GM21825 (cell line): ENCODE measurements around the gene MTERF2.
"Not testable (repeated sequence)": the region's sequence is repeated elsewhere in the genome, so short reads cannot be mapped to it uniquely, and the experiment has no call there.

Experiments
- ATAC-seq: cut with Tn5 transposase; IDR thresholded peaks from one replicate; pipeline ENCODE4 v1.9.1; 2021; ENCODE audit warnings: mild to moderate bottlenecking, moderate library complexity; ENCODE audit not compliant: unreplicated experiment

The MTERF2 gene, protein sequence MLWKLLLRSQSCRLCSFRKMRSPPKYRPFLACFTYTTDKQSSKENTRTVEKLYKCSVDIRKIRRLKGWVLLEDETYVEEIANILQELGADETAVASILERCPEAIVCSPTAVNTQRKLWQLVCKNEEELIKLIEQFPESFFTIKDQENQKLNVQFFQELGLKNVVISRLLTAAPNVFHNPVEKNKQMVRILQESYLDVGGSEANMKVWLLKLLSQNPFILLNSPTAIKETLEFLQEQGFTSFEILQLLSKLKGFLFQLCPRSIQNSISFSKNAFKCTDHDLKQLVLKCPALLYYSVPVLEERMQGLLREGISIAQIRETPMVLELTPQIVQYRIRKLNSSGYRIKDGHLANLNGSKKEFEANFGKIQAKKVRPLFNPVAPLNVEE

GRCh38 chr12:106986625-106987389 lies at the start of gene MTERF2:
TSS of gene MTERF2 (minus strand) at chr12:106987146. CDS start at chr12:106978714, 8,432 bp downstream.
- ATAC-seq, result peak; percentile 94

GRCh38 chr12:107035733-107036132 lies 48.8 kb upstream of the MTERF2 start:
- ATAC-seq, result no peak

GRCh38 chr12:107033758-107034739 lies 47.1 kb upstream of the MTERF2 start:
- no peak for ATAC-seq

- no peak for ATAC-seq
These were observed 45.3 kb upstream of the MTERF2 start for GRCh38 chr12:107032266-107032665.

- no peak for ATAC-seq
These were observed 44.1 kb upstream of the MTERF2 start for GRCh38 chr12:107031061-107031460.

DNA sequence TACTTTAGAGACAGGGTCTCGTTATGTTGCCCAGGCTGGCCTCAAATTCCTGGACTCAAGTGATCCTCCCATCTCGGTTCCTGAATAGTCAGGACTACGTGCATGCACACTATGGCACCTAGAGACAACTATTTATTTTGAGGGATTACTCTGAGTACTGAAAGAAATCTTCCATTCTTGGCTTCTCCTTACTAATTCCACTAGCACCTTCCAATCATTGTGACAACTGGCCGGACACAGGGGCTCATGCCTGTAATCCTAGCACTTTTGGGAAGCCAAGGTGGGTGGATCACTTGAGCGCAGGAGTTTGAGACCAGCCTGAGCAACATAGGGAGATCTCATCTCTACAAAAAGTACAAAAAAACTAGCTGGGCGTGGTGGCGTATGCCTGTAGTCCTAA lies 42.1 kb upstream of the MTERF2 start:
- ATAC-seq, result no peak

DNA sequence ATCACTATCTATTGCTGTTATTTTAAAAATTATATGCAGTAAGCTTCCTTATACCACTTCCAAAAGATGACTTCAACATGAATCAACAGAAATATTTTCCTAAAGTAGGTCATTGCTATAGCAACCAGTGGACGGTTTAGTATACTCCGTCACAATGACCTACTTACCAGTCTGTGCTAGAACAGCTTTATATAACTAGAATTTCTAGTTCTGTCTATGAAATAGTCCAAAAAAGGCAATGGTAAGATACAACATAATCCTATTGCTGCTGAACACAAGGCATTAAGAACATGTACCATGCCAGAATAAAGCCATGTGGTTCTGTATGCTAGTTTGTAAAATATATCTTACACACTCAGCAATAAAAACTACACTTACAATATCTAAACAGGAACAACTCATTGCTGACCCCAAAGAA lies 40.7 kb upstream of the MTERF2 start:
- no peak for ATAC-seq

- no peak for ATAC-seq
These were observed 40.1 kb upstream of the MTERF2 start for GRCh38 chr12:107026806-107027635.

- ATAC-seq, result not testable (repeated sequence)
These were observed 39.4 kb upstream of the MTERF2 start for GRCh38 chr12:107026356-107026755.

DNA sequence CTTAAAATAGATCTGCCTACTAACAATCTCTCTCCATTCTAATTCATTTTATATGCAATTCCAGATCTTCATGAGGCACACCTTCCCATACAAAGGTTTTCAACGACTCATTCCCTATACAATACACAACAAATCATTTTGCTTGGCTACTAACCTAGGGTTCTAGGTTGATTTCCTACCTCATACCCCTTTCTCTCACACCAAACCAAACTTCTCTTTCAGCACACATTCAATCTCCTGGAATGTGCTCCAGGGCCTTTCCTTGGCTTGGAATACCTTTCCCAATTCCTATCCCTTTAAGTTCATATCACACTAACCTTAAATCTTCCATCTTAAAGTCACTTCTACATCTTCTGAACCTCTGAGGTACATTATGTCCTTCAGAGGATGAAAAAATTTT lies 38.7 kb upstream of the MTERF2 start:
- ATAC-seq, result no peak

DNA sequence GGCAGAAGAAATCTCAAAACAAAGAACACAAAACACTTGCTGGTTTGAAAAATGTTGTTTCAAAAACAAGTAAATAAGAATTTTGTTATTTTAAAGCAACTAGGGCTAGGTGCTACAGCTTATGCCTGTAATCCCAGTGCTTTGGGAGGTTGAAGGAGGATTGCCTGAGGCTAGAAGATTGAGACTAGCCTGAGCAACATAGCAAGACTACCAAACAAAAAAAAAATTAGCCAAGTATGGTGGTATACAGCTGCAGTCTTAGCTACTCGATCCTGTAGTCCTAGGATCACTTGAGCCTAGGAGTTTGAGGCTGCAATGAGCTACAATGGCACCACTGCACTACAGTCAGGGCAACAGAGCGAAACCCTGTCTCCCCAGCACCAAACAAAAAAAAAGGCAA lies 32.6 kb upstream of the MTERF2 start:
- no peak for ATAC-seq

DNA sequence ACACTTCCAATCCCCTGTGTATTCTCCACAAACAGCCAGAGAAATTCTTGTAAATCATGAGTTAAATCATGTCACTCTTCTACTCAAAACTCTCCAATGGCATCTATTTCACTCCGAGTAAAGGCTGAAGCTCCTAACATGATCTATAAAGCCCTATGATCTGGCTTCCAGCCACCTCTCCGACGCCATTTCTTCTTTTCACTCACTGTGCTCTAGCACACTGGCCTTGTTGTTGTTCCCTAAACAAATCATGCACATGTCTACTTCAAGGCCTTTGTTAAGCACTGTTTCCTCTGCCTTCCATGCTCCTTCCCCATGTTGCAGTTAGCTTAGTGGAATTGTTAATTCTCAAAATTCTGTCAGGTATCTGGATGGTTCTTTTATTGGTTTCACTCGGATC lies 30.1 kb upstream of the MTERF2 start:
- no peak for ATAC-seq

GRCh38 chr12:107014055-107014454 lies 27.1 kb upstream of the MTERF2 start:
- ATAC-seq, result no peak

DNA sequence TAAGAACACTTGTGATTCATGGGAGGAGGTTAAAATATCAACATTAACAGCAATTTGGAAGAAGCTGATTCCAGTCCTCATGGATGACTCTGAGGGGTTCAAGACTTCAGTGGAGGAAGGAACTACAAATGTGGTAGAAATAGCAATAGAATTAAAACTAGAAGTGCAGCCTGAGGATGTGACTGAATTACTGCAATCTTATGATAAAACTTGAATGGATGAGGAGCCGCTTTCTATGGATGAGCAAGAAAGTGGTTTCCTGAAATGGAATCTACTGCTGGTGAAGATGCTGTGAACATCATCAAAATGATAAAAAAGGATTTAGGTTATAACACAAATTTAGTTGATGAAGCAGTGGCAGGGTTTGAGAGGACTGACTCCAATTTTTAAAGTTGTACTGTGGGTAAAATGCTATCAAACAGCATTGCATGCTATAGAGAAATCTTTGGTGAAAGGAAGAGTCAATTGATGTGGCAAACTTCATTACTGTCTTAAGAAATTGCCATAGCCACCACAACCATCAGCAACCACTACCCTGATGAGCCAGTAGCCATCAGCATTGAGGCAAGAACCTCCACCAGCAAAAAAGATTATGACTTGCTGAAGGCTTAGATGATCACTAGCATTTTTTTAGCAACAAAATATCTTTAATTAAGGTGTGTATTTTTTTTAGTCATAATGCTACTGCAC lies 25.9 kb upstream of the MTERF2 start:
- no peak for ATAC-seq

GRCh38 chr12:107011519-107011918 lies 24.6 kb upstream of the MTERF2 start:
- ATAC-seq, result no peak

DNA sequence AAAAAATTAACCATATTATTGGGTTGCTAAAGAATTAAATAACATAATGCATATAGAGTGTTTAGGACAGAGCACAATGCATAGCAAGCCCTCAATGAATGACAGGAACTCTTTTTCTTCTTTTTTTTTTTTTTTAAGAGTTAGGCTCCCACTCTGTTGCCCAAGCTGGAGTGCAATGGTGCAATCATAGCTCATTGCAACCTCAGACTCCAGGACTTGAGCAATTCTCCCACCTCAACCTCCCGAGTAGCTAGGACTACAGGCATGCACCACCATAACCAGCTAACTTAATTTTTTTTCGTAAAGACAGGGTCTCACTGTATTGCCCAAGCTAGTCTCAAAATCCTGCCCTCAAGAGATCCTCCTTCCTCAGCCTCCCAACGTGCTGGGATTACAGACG lies 20.5 kb upstream of the MTERF2 start:
- ATAC-seq, result no peak

GRCh38 chr12:107002665-107003064 lies 15.7 kb upstream of the MTERF2 start:
- ATAC-seq, result not testable (repeated sequence)

DNA sequence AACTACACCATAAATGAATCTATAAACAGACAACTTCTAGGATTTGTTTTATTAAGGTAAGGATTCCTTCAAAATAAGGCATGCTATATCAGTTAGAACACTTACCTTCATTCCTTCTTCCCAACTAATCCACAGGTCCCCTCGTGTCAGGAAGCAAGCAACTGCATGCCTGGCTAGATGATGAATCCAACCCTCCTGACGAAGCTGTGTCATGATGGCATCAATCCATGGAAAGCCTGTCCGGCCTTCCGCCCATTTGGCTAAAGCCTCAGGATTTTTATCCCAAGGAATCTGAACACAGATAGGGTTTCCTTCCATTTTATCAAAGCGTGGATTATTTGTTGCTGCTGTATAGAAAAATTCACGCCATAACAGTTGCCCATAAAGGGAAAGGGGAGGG lies 12.5 kb upstream of the MTERF2 start:
- ATAC-seq, result no peak

DNA sequence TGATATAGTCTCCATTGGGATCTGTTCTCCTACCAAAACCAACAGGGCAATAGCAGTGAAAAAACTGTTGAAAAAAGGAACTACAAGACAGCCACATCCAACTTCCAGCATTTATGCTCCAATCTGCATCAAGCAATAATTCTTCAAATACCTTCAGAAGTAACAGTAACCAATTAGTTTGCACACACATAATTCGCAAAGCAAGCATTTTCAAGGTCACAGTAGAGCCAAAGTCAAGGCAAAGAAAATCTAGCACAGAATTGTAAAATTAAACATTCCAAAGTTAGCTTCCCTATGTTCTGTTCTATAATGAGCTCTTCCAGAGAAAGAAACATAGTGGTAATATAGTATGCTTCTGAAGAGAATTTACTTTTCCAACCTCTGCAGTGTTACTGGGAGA lies 11.0 kb upstream of the MTERF2 start:
- no peak for ATAC-seq

- ATAC-seq, result not testable (repeated sequence)
These were observed 9.2 kb upstream of the MTERF2 start for GRCh38 chr12:106996102-106996501.
